Measurements from ENCODE around the gene NCAM2.

The NCAM2 gene

DNA sequence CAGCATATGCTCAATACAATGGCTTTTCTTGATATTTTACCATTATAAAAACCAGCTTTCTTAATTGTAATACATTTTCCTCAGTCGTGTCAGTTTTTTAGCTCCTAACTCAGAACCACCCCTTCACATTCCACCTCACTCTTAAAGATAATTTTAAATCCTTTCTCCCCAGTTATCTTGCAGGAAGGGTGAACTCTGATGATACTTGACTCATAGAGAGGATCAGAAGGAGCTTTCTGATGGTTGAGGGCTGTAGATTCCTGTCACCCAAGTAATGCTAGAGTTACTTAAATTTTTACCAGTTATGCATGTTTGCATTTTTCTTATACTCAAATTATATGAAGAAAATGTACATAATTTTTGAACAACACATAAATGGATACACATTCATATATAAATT is 233.7 kb downstream of the NCAM2 start:
- DNase-seq, result no peak

- DNase-seq, result no peak
Measured at GRCh38 chr21:21232320-21232719, 234.1 kb downstream of the NCAM2 start.

DNA sequence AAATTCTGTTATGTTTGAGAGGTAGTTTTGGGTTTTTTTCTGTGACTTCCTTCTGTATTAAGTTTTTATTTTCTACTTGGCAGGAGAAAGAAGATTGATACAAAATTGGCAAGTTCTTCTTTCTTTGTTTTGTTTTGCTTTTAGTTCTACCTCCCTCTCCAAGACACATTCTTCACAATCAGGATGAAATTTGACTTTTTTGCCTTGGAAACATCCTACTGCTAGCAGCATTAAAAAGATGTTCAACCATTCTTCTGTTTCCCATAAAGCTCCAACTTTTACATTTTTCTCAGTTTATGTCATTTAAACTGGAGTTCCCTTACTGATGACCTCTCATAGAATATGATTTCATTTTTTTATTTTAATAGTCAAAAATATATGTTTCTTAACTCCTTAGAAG is 234.8 kb downstream of the NCAM2 start:
- no peak for DNase-seq

- DNase-seq, result no peak
Measured at GRCh38 chr21:21236996-21237395, 238.8 kb downstream of the NCAM2 start.

DNA sequence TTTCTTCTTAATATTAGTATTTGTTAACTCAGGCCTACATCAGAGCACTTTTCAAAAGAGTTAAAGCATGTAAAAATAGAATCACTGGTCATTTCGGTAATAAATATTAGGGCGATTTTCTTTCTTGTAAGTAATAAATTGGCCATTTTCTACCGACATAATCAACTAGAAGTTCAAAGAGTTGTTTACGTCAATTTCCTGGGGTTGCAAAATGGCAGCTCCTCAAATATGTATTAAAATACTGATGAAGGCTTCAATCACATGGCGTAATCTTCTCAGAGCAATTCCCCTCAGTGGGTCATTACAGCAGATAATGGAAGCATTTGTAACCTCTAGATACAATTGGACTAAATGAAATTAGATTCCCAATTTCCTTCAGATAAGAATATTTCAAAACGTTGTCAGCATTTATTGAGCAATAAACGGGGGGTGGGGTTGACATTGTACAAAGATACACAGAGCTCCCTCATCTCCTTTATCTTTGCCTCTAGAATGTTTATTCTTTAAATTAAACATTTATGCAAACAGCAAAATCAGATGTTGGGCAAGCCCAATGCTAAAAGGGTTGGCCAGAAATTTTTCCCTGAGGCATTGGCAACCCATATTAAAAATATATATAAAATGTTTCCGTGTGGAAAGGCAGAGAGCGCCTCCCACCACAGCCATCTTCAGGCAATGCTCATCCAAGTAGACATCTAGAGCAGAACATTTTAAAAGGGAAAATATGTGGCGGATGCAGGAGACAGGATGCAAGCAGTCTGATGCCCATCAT is 240.6 kb downstream of the NCAM2 start:
- DNase-seq, result no peak

DNA sequence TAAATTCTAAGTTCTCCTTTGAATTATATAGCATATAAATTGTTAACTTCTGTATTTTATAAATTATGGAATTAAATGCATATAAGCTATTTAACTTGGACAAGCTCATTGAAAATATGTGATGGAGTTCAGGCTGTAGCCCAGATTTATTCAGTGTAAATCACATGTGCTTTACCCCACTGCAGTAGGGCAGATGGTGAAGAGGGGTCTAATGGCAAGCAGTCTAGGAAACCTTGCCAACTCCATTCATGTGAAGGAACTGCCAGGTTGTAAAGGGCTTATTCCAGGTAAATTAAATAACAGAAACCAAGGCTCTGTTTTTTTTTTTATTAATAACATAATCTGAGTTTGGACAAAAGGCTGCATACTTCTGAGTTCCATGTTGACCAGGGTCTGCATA is 243.2 kb downstream of the NCAM2 start:
- DNase-seq, result no peak

DNA sequence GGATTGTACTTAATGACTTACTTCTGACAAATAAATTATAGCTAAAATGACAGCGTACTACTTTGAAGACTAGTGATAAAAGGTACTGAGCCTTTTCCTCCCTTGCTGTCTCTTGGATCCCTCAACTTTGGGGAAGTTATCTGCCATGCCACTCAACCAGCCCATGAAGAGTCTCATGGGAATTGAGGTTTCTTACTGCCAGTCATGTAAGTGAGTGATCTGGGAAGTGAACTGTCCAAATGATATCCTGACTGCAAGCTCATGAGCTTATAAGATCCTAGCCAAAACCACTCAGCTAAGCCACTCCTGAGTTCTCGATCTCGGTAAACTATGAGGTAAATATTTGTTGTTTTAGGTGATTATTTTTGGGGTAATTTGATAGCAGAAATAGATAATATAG is 247.8 kb downstream of the NCAM2 start:
- no peak for DNase-seq

DNA sequence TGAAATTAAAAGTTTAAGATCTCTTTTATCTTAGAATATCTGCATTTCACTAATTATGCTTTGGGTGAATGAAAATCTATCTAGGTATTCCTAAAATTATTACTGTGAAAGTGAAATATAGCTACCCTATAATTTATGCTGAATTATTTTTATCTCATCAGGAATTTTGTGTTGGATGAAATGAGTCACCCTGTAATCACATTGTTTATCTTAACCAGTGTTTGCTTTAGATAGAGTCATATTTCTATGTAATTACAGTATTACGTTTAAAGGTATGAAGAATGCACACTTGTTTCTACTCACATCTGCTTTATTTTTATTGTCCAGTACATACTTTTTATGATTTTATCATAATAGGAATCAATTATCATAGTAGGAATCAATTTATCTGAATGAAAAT is 249.2 kb downstream of the NCAM2 start:
- DNase-seq, result no peak

GRCh38 chr21:21262048-21262447 is 263.8 kb downstream of the NCAM2 start:
- no peak for DNase-seq

DNA sequence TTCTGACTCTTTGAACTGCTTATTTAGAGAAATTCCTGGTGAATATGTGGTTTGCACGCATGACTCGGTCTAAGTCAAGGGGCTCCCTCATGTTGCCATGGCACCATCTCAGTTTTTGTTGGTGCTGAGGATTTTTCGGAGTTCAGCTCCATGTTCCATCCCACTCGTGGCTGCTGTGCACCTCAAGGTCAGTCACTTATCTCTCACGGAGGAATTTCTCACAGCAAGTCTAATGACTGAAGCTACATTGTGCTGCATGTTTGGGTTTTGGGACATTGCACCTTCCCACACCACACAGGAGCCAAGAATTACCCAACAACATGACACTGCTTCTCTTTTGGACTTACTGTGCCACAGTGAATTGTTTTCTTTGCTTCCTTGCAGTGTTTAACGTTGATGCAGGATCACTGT is 269.9 kb downstream of the NCAM2 start:
- DNase-seq, result no peak

DNA sequence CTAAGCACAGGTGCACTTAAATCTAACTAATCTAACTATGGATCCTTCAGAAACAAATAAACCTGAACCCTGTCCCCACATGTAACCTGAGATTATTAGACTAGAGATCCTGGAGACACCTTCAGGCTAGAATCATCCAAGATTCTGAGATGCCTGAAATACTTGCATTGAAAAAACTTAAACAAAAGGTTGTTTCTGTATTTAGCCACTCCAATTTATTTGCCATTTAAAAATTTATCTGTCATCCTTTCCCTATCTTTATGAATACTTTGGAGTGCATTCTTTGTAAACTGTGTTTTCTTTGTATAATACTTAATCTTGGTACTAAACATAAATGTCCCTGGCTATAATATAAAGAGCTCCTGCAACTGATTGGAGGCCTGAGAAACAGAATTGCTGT is 270.7 kb downstream of the NCAM2 start:
- no peak for DNase-seq

GRCh38 chr21:21279193-21279901 is 281.1 kb downstream of the NCAM2 start:
- no peak for DNase-seq

DNA sequence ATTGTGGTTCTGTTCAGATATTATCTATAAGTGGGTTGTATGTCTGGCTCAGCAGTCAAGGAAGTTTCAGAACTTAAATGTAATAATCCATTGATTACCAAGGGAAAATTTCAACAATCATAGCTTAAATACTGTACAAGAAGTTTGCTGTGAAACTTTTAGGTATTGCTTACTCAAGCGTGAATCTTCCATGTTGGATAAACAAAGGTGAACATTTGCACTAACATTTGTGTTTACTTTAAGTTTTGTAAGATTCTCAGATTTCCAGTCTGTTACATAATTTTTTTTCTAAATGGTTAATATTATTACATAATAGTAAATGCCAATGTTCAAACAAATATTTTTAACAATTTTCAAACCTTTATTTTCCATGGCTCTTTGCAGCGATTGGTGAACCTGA is 285.6 kb downstream of the NCAM2 start:
- DNase-seq, result no peak

- no peak for DNase-seq
Measured at GRCh38 chr21:21286170-21286798, 288.1 kb downstream of the NCAM2 start.

DNA sequence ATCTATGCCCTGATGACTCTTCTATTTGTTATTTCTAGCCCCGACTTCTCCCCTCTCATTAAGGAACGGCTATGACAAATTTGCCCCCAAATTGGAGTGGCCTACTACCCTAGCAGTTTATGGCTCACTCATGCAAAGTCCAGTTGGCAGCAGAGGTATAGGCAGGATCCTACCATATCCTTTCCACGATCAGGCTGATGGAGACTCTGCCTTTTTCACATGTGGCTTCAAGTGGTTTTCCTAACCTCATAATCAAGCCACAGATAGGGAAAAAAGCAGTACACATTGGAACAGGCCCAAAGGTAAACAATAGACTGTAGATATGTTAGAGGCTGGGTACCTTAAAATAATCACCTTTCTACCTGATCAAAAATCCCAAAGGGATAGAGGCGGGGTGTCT is 292.5 kb downstream of the NCAM2 start:
- DNase-seq, result no peak

DNA sequence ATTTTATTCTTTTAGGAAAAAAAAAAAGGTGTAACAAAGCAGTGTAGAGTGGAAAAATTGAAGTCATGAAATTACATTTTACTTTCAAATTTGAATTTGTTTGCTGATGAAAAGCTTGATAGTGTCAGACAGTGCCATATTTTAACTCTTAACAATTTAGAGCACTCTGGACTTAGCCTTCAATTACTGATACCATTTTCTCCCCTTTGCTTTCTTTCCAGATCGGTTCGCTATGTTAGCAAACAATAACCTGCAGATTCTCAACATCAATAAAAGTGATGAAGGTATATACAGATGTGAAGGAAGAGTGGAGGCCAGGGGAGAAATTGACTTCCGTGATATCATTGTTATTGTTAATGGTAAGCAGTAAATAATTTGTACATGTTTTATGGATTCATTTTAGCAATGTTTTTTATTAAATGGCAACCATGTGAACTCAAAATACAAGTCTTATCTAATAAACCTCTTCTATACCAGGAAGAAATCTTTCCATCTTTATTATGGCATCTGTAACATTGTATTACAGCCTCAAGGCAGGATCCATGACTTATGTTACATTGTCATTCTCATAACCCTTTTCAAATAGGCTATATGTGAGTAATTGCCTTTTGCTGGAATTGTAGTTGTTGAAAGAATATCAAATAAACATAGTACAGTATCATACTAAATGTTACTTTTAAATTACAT is 293.8 kb downstream of the NCAM2 start:
- no peak for DNase-seq

DNA sequence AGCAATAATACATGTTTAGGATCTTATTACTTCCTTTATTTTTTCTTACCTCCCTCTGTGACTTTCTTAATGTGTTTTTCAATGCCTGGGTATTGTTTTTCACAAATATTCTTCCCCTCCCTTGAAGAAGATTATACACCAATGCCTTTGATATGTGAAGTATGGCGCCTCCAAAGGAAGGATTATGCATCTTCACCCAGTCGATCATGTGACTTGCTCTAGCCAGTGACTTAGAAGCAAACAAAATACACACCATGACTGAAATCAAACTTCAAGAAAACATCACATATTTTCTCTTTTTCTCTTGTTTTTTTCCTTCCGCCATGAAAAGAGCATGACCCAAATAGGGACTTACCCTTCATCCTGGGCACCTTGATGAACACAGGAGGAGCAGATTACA is 297.1 kb downstream of the NCAM2 start:
- DNase-seq, result no peak

DNA sequence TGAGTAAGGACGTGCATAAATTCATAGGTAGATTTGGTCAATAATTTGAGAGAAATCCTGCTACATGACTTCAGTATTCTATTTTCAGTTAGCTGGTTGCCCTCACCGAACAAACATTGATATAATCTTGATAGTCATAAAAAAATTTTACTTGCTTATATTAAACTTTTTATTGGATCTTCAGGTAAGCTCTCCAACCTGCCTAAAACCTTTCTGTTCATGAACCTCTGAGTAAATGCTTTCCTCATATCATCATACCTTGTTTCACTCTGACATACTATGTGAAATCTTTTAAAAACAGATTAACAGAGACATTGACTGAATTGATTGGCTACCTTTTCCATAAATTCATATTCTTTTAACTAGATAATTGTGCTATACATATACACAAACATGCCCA is 299.0 kb downstream of the NCAM2 start:
- DNase-seq, result no peak

- DNase-seq, result no peak
Measured at GRCh38 chr21:21301013-21301412, 302.8 kb downstream of the NCAM2 start.

- no peak for DNase-seq
Measured at GRCh38 chr21:21309510-21309909, 311.3 kb downstream of the NCAM2 start.

GRCh38 chr21:21324297-21324696 is 326.1 kb downstream of the NCAM2 start:
- DNase-seq, result no peak

DNA sequence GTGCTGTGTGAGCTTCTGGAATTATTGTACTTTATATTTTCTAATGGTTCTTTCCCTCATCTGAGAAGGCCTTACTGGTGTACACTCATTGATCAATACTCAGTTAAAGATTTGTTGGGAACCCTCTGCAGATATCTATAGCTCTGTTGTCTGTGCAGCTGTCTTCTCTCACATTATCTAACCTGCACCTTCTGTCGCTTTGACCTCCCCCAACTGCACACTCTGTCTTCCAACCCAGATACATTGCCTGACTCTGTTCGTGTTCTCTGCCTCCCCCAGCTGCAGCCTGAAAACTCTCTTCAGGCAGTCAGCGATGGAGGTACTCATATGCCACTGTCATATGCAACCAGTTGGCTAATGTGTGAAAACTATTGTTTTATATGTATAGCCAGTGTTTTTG is 334.3 kb downstream of the NCAM2 start:
- DNase-seq, result no peak

- DNase-seq, result no peak
Measured at GRCh38 chr21:21341041-21341440, 342.8 kb downstream of the NCAM2 start.

DNA sequence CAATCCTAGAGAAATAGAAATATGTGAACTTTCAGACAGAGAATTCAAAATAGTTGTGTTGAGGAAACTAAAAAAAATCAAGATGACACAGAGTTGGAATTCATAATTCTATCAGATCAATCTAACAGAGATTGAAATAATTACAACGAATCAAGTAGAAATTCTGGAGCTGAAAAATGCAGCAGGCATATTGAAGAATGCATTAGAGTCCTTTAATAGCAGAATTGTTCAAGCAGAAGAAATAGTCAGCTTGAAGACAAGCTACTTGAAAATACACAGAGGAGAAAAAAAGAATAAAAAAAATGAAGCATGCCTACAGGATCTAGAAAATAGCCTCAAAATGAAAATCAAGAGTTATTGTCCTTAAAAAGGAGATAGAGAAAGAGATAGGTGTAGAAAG is 347.1 kb downstream of the NCAM2 start:
- no peak for DNase-seq

Measured in effector CD8-positive, alpha-beta T cell (primary cell).